AG04450 (cell line): Measurements from ENCODE around the gene GUCY2F. TPM values are rescaled to one million over a fixed set of nuclear protein-coding genes. Genes with fewer than 3 reads are reported as not detected.

ENCODE experiments used
- CTCF ChIA-PET: fragments of 300-600, 350-600 bp; formaldehyde crosslinking; extraction: SDS; loops from one replicate; lab custom pipeline; 2022; ENCODE audit warnings: antibody characterized with exemption, inconsistent platforms; lab: Charles Lee
- POLR2A ChIA-PET: fragments of 350-600 bp; formaldehyde crosslinking; extraction: SDS; loops from one replicate; lab custom pipeline; 2021; ENCODE audit warnings: antibody characterized with exemption, inconsistent platforms; lab: Yijun Ruan, JAX
- DNase-seq: peaks from one replicate; pipeline ENCODE4 v3.0.0-alpha.2; 2011; ENCODE audit warnings: low read depth, low spot score
- H3K27ac ChIP-seq: one replicate; pipeline ENCODE4 v1.5.1; 2012; ENCODE audit warnings: low read depth, low read length, control low read depth
- H3K27me3 ChIP-seq: one replicate; pipeline ENCODE4 v1.6.0; 2012; ENCODE audit warnings: low read length; ENCODE audit not compliant: control insufficient read depth, insufficient read depth
- H3K4me3 ChIP-seq: 2 replicates; pipeline ENCODE4 v1.5.1; 2011; ENCODE audit warnings: mild to moderate bottlenecking, low read depth, low read length, control low read depth
- H3K9me3 ChIP-seq: 2 replicates; pipeline ENCODE4 v1.5.1; 2012; ENCODE audit warnings: low read length; ENCODE audit not compliant: control insufficient read depth, insufficient read depth
- CTCF ChIP-seq: IDR thresholded peaks from 2 replicates; pipeline ENCODE4 v1.5.1; 2011; ENCODE audit warnings: low read depth, low read length, control low read depth, inconsistent platforms
- polyA plus RNA-seq: library from polyadenylated mRNA; depleted of rRNA; stranded (reverse); fragments of >200 nt; gene quantifications from 2 replicates; pipeline ENCODE4 v1.2.3, GENCODE V29; 2011

The GUCY2F gene
- polyA plus RNA-seq, 1 experiment, result 0.02 TPM

DNA sequence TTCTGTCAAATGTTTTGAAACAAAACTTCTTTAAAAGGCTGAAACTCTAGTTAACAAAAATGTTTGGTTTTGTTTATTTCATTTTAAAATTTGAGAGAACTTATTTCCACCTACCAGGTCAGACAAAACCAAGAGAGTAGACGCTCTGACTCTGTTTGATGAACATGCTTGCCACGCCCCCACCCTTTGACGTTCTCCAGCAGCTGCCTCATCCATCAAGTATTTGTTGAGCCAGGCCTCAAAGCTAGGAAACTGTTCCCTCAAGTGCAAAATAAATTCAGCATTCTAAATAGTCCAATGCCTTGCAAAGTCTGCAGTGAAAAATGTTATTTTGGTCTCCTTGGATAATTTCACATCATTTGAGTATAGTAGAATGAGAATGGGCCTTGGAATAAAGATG is 121.6 kb downstream of the GUCY2F start:
- Histone ChIP-seq H3K4me3 (no peak overlapping the region), H3K27ac (no peak overlapping the region), H3K27me3 (no peaks in the 10 kb centered on the region), H3K9me3 (no peaks in the 10 kb centered on the region)
- POLR2A ChIA-PET, result no interaction called here
- CTCF ChIA-PET, result no interaction called here
- DNase-seq, result no peak
- no peak for TF ChIP-seq CTCF

GRCh38 chrX:109357706-109358105 is 124.2 kb downstream of the GUCY2F start:
- H3K27ac ChIP-seq, result no peak overlapping the region
- no peaks in the 10 kb centered on the region for H3K27me3 ChIP-seq
- DNase-seq, result no peak
- CTCF ChIA-PET, result no interaction called here
- no peak overlapping the region for H3K4me3 ChIP-seq
- POLR2A ChIA-PET, result no interaction called here
- no peak for TF ChIP-seq CTCF
- H3K9me3 ChIP-seq, result no peaks in the 10 kb centered on the region

- DNase-seq, result no peak
- Histone ChIP-seq H3K27me3 (no peaks in the 10 kb centered on the region), H3K27ac (no peak overlapping the region), H3K9me3 (no peaks in the 10 kb centered on the region), H3K4me3 (no peak overlapping the region)
- no peak for TF ChIP-seq CTCF
- CTCF ChIA-PET, result no interaction called here
- POLR2A ChIA-PET, result no interaction called here
These were observed 125.2 kb downstream of the GUCY2F start for GRCh38 chrX:109356684-109357083.

- ChIA-PET CTCF (no interaction called here), POLR2A (no interaction called here)
- DNase-seq, result no peak
- Histone ChIP-seq H3K4me3 (no peak overlapping the region), H3K27ac (no peak overlapping the region), H3K9me3 (no peaks in the 10 kb centered on the region), H3K27me3 (no peaks in the 10 kb centered on the region)
- TF ChIP-seq CTCF, result no peak
These were observed 129.8 kb downstream of the GUCY2F start for GRCh38 chrX:109352066-109352588.

GRCh38 chrX:109351557-109351956 is 130.3 kb downstream of the GUCY2F start:
- DNase-seq, result no peak
- H3K27ac ChIP-seq, result no peak overlapping the region
- ChIA-PET CTCF (no interaction called here), POLR2A (no interaction called here)
- no peaks in the 10 kb centered on the region for H3K27me3 ChIP-seq
- no peak for TF ChIP-seq CTCF
- H3K9me3 ChIP-seq, result no peaks in the 10 kb centered on the region
- H3K4me3 ChIP-seq, result no peak overlapping the region
